Loucy (cell line): ENCODE data around the gene ASS1.

Experiments
- H2AFZ ChIP-seq: fragments of 200-600 bp; sonication (generic); 2 replicates; pipeline ENCODE4 v1.6.0; 2016; ENCODE audit warnings: antibody characterized with exemption, mild to moderate bottlenecking, low read length, moderate library complexity
- H3F3A ChIP-seq: fragments of 200-600 bp; 2 replicates; pipeline ENCODE4 v1.6.0; 2016; ENCODE audit warnings: antibody characterized with exemption, low read depth, mild to moderate bottlenecking
- H3K27me3 ChIP-seq: fragments of 200-600 bp; sonication (generic); 2 replicates; pipeline ENCODE4 v1.6.1; 2014; ENCODE audit warnings: low read length, mild to moderate bottlenecking; ENCODE audit not compliant: insufficient read depth, poor library complexity, severe bottlenecking
- H3K36me3 ChIP-seq: fragments of 200-600 bp; sonication (generic); 2 replicates; pipeline ENCODE4 v1.6.1; 2016; ENCODE audit warnings: low read length; ENCODE audit not compliant: insufficient read depth
- H3K4me1 ChIP-seq: fragments of 200-600 bp; sonication (generic); 2 replicates; pipeline ENCODE4 v1.5.1; 2014; ENCODE audit warnings: low read length, mild to moderate bottlenecking; ENCODE audit not compliant: insufficient read depth, poor library complexity, severe bottlenecking
- H3K4me2 ChIP-seq: fragments of 200-600 bp; sonication (generic); 2 replicates; pipeline ENCODE4 v1.6.0; 2014; ENCODE audit warnings: antibody characterized with exemption, low read length, low read depth, mild to moderate bottlenecking; ENCODE audit not compliant: poor library complexity, severe bottlenecking
- H3K4me3 ChIP-seq: fragments of 200-600 bp; sonication (generic); 2 replicates; pipeline ENCODE4 v1.5.1; 2014; ENCODE audit warnings: low read length, mild to moderate bottlenecking, mixed read lengths; ENCODE audit not compliant: poor library complexity, severe bottlenecking
- H3K79me2 ChIP-seq: fragments of 200-600 bp; sonication (generic); 2 replicates; pipeline ENCODE4 v1.6.1; 2014; ENCODE audit warnings: low read length; ENCODE audit not compliant: insufficient read depth
- H3K9ac ChIP-seq: fragments of 200-600 bp; sonication (generic); 2 replicates; pipeline ENCODE4 v1.6.0; 2014; ENCODE audit warnings: mild to moderate bottlenecking, low read depth, low read length, moderate library complexity; ENCODE audit not compliant: poor library complexity, severe bottlenecking
- H3K9me2 ChIP-seq: fragments of 200-600 bp; sonication (generic); replicated peaks from 2 replicates; pipeline ENCODE4 v1.6.1; 2016; ENCODE audit warnings: low read depth, low read length, mixed read lengths
- H3K9me3 ChIP-seq: fragments of 200-600 bp; sonication (generic); 2 replicates; pipeline ENCODE4 v1.6.1; 2014; ENCODE audit warnings: mild to moderate bottlenecking, antibody characterized with exemption, low read length, low read depth; ENCODE audit not compliant: insufficient read depth
- H4K20me1 ChIP-seq: fragments of 200-600 bp; sonication (generic); 2 replicates; pipeline ENCODE4 v1.6.0; 2014; ENCODE audit warnings: antibody characterized with exemption, low read length, mild to moderate bottlenecking; ENCODE audit not compliant: insufficient read depth, poor library complexity, severe bottlenecking
- CTCF ChIP-seq: fragments of 200-600 bp; sonication (generic); conservative IDR thresholded peaks from 2 replicates; pipeline ENCODE4 v1.5.1; 2014; ENCODE audit warnings: mild to moderate bottlenecking, antibody characterized with exemption, low read length
- EZH2phosphoT487 ChIP-seq: fragments of 200-600 bp; IDR thresholded peaks from 2 replicates; pipeline ENCODE4 v1.6.1; 2018; ENCODE audit warnings: antibody characterized with exemption, mild to moderate bottlenecking, moderate library complexity, borderline replicate concordance

ASS1 gene

GRCh38 chr9:130451004-130451390, 6.2 kb downstream of the ASS1 start:
- no peak overlapping the region for H3K9ac ChIP-seq
- TF ChIP-seq CTCF (no peak), EZH2phosphoT487 (no peak)
- H3F3A ChIP-seq: no peaks in the 10 kb centered on the region
- H3K27me3 ChIP-seq: no peaks in the 10 kb centered on the region
- no peak overlapping the region for H3K4me3 ChIP-seq
- H3K4me1 ChIP-seq: no peaks in the 10 kb centered on the region
- no peak overlapping the region for H3K4me2 ChIP-seq
- H2AFZ ChIP-seq: no peak overlapping the region
- no peaks in the 10 kb centered on the region for H3K9me2 ChIP-seq
- no peaks in the 10 kb centered on the region for H3K9me3 ChIP-seq
- no peaks in the 10 kb centered on the region for H3K79me2 ChIP-seq
- no peaks in the 10 kb centered on the region for H4K20me1 ChIP-seq
- no peaks in the 10 kb centered on the region for H3K36me3 ChIP-seq

- H3K4me2 ChIP-seq: no peak overlapping the region
- H3K27me3 ChIP-seq: no peaks in the 10 kb centered on the region
- H3K9me2 ChIP-seq: no peaks in the 10 kb centered on the region
- no peaks in the 10 kb centered on the region for H3F3A ChIP-seq
- no peaks in the 10 kb centered on the region for H4K20me1 ChIP-seq
- H2AFZ ChIP-seq: peak overlapping the region; percentile 12; the same call in 1 of the 2 replicates
- no peaks in the 10 kb centered on the region for H3K36me3 ChIP-seq
- H3K79me2 ChIP-seq: no peaks in the 10 kb centered on the region
- peak; percentile 33 for TF ChIP-seq CTCF
- no peak for TF ChIP-seq EZH2phosphoT487
- no peak overlapping the region for H3K9ac ChIP-seq
- H3K4me1 ChIP-seq: no peaks in the 10 kb centered on the region
- H3K4me3 ChIP-seq: no peak overlapping the region
- H3K9me3 ChIP-seq: no peaks in the 10 kb centered on the region
Measured at GRCh38 chr9:130451509-130452388, 7.0 kb downstream of the ASS1 start.

- H3K4me2 ChIP-seq: no peak overlapping the region
- no peaks in the 10 kb centered on the region for H3K9me2 ChIP-seq
- no peaks in the 10 kb centered on the region for H3K4me1 ChIP-seq
- no peaks in the 10 kb centered on the region for H3K79me2 ChIP-seq
- no peak for TF ChIP-seq CTCF
- no peak for TF ChIP-seq EZH2phosphoT487
- H3K27me3 ChIP-seq: no peaks in the 10 kb centered on the region
- H3K9ac ChIP-seq: no peak overlapping the region
- no peak overlapping the region for H3K4me3 ChIP-seq
- H3K36me3 ChIP-seq: no peaks in the 10 kb centered on the region
- no peaks in the 10 kb centered on the region for H4K20me1 ChIP-seq
- H3F3A ChIP-seq: no peaks in the 10 kb centered on the region
- no peak overlapping the region for H2AFZ ChIP-seq
- H3K9me3 ChIP-seq: no peaks in the 10 kb centered on the region
Measured at GRCh38 chr9:130452835-130453234, 8.1 kb downstream of the ASS1 start.
